Panc1 (cell line): ENCODE measurements around the gene ACTR3C.

Source experiments
- POLR2AphosphoS5 ChIP-seq: IDR thresholded peaks from 2 replicates; pipeline ENCODE4 v1.6.1; 2012; ENCODE audit warnings: mild to moderate bottlenecking, low read depth, low read length, moderate library complexity
- SIN3A ChIP-seq: IDR thresholded peaks from 2 replicates; pipeline ENCODE4 v1.6.1; 2012; ENCODE audit warnings: low read depth, mild to moderate bottlenecking, low read length, moderate library complexity, borderline replicate concordance; ENCODE audit not compliant: insufficient read depth
- TF ChIP-seq, protein P1 (sequence below), 2 experiments: IDR thresholded peaks; 2 replicates each; pipeline ENCODE4 v1.6.1; 2011 to 2012; ENCODE audit warnings: low read depth in 2 of 2, control low read depth in 1 of 2, low read length in 1 of 2, mild to moderate bottlenecking in 1 of 2, moderate library complexity in 1 of 2; ENCODE audit not compliant: insufficient read depth in 1 of 2
- TF ChIP-seq, protein P2 (sequence below): fragments of 450-650 bp; IDR thresholded peaks from 2 replicates; pipeline ENCODE4 v1.5.1; 2017; ENCODE audit warnings: mild to moderate bottlenecking

DNA sequence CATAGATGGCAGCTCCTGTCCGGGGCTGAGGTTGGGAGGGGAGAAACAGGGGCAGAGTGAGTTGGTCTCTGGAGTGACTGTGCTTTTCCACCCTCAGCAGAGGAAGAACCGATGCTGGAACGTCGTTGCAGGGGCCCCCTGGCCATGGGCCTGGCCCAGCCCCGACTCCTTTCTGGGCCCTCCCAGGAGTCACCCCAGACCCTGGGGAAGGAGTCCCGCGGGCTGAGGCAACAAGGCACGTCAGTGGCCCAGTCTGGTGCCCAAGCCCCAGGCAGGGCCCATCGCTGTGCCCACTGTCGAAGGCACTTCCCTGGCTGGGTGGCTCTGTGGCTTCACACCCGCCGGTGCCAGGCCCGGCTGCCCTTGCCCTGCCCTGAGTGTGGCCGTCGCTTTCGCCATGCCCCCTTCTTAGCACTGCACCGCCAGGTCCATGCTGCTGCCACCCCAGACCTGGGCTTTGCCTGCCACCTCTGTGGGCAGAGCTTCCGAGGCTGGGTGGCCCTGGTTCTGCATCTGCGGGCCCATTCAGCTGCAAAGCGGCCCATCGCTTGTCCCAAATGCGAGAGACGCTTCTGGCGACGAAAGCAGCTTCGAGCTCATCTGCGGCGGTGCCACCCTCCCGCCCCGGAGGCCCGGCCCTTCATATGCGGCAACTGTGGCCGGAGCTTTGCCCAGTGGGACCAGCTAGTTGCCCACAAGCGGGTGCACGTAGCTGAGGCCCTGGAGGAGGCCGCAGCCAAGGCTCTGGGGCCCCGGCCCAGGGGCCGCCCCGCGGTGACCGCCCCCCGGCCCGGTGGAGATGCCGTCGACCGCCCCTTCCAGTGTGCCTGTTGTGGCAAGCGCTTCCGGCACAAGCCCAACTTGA, 48.0 kb upstream of the ACTR3C start:
- TF ChIP-seq, protein P1, sequence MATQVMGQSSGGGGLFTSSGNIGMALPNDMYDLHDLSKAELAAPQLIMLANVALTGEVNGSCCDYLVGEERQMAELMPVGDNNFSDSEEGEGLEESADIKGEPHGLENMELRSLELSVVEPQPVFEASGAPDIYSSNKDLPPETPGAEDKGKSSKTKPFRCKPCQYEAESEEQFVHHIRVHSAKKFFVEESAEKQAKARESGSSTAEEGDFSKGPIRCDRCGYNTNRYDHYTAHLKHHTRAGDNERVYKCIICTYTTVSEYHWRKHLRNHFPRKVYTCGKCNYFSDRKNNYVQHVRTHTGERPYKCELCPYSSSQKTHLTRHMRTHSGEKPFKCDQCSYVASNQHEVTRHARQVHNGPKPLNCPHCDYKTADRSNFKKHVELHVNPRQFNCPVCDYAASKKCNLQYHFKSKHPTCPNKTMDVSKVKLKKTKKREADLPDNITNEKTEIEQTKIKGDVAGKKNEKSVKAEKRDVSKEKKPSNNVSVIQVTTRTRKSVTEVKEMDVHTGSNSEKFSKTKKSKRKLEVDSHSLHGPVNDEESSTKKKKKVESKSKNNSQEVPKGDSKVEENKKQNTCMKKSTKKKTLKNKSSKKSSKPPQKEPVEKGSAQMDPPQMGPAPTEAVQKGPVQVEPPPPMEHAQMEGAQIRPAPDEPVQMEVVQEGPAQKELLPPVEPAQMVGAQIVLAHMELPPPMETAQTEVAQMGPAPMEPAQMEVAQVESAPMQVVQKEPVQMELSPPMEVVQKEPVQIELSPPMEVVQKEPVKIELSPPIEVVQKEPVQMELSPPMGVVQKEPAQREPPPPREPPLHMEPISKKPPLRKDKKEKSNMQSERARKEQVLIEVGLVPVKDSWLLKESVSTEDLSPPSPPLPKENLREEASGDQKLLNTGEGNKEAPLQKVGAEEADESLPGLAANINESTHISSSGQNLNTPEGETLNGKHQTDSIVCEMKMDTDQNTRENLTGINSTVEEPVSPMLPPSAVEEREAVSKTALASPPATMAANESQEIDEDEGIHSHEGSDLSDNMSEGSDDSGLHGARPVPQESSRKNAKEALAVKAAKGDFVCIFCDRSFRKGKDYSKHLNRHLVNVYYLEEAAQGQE (IDR thresholded peaks at IDR 0.05; ENCODE audit: insufficient read depth in 1 of 2, low read depth in 2 of 2, low read length in 1 of 2): no peak
- TF ChIP-seq, protein P2, sequence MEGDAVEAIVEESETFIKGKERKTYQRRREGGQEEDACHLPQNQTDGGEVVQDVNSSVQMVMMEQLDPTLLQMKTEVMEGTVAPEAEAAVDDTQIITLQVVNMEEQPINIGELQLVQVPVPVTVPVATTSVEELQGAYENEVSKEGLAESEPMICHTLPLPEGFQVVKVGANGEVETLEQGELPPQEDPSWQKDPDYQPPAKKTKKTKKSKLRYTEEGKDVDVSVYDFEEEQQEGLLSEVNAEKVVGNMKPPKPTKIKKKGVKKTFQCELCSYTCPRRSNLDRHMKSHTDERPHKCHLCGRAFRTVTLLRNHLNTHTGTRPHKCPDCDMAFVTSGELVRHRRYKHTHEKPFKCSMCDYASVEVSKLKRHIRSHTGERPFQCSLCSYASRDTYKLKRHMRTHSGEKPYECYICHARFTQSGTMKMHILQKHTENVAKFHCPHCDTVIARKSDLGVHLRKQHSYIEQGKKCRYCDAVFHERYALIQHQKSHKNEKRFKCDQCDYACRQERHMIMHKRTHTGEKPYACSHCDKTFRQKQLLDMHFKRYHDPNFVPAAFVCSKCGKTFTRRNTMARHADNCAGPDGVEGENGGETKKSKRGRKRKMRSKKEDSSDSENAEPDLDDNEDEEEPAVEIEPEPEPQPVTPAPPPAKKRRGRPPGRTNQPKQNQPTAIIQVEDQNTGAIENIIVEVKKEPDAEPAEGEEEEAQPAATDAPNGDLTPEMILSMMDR: no peak
- TF ChIP-seq POLR2AphosphoS5 (no peak), SIN3A (no peak)
